SK-N-SH (cell line): ENCODE results near the gene LRRC1.

Source experiments
- CTCF ChIP-seq: fragments of 200-600 bp; sonication (generic); IDR thresholded peaks from 2 replicates; pipeline ENCODE4 v1.6.1; 2017; ENCODE audit warnings: antibody characterized with exemption, mild to moderate bottlenecking, moderate library complexity
- EZH2phosphoT487 ChIP-seq: fragments of 200-600 bp; sonication (generic); IDR thresholded peaks from 2 replicates; pipeline ENCODE4 v1.6.1; 2017; ENCODE audit warnings: low read depth, mixed run types, mild to moderate bottlenecking, antibody characterized with exemption, moderate library complexity, borderline replicate concordance
- FOXJ3 ChIP-seq: sonication (generic); formaldehyde crosslinking; IDR thresholded peaks from 2 replicates; pipeline ENCODE4 v1.5.1; 2020; ENCODE audit warnings: mild to moderate bottlenecking, missing genetic modification reagents
- FOXM1 ChIP-seq: IDR thresholded peaks from 2 replicates; pipeline ENCODE4 v1.4.0; 2012; ENCODE audit warnings: low read depth, mild to moderate bottlenecking
- POLR2AphosphoS5 ChIP-seq: IDR thresholded peaks from 2 replicates; pipeline ENCODE4 v1.6.1; 2012; ENCODE audit warnings: low read depth, low read length
- RAD21 ChIP-seq: IDR thresholded peaks from 2 replicates; pipeline ENCODE4 v1.6.1; 2012; ENCODE audit warnings: mild to moderate bottlenecking, low read length
- SIN3A ChIP-seq: IDR thresholded peaks from 2 replicates; pipeline ENCODE4 v1.6.1; 2012; ENCODE audit warnings: low read depth, mild to moderate bottlenecking, low read length, moderate library complexity, borderline replicate concordance
- TAF1 ChIP-seq: IDR thresholded peaks from 2 replicates; pipeline ENCODE4 v1.6.1; 2012; ENCODE audit warnings: low read depth, mild to moderate bottlenecking, low read length, moderate library complexity, borderline replicate concordance
- YY1 ChIP-seq: IDR thresholded peaks from 2 replicates; pipeline ENCODE4 v1.4.0; 2012; ENCODE audit warnings: low read depth, mild to moderate bottlenecking

GRCh38 chr6:53754330-53754729 is 40.5 kb upstream of the LRRC1 start:
- TF ChIP-seq TAF1 (no peak), CTCF (no peak), SIN3A (no peak), EZH2phosphoT487 (no peak), YY1 (no peak), FOXJ3 (CRISPR knock-in tag) (no peak), RAD21 (no peak), POLR2AphosphoS5 (no peak), FOXM1 (no peak)
